Hepatocyte (in vitro differentiated cells): ENCODE data around the gene PRDM16. TPM values are rescaled to one million over a fixed set of nuclear protein-coding genes. Genes with fewer than 3 reads are reported as not detected.

Experiments used
- DNase-seq: peaks from one replicate; pipeline ENCODE4 v3.0.0-alpha.2; 2016; ENCODE audit warnings: low spot score
- H2AFZ ChIP-seq: fragments of 200-600 bp; sonication (generic); 2 replicates; pipeline ENCODE4 v1.6.0; 2016; ENCODE audit warnings: antibody characterized with exemption, mild to moderate bottlenecking
- H3K27ac ChIP-seq: fragments of 200-600 bp; sonication (generic); 2 replicates; pipeline ENCODE4 v1.5.1; 2016; ENCODE audit warnings: mild to moderate bottlenecking
- H3K27me3 ChIP-seq: fragments of 200-600 bp; sonication (generic); 2 replicates; pipeline ENCODE4 v1.6.1; 2016
- H3K36me3 ChIP-seq: fragments of 200-600 bp; sonication (generic); replicated peaks from 2 replicates; pipeline ENCODE4 v1.5.1; 2016; ENCODE audit warnings: low read depth; ENCODE audit not compliant: insufficient read depth
- H3K4me1 ChIP-seq: fragments of 200-600 bp; sonication (generic); 2 replicates; pipeline ENCODE4 v1.5.1; 2016; ENCODE audit warnings: mild to moderate bottlenecking, moderate library complexity; ENCODE audit not compliant: insufficient read depth
- H3K4me2 ChIP-seq: fragments of 200-600 bp; sonication (generic); 2 replicates; pipeline ENCODE4 v1.6.0; 2016
- H3K4me3 ChIP-seq: fragments of 200-600 bp; sonication (generic); 2 replicates; pipeline ENCODE4 v1.5.1; 2016; ENCODE audit warnings: mild to moderate bottlenecking
- H3K79me2 ChIP-seq: fragments of 200-600 bp; sonication (generic); 2 replicates; pipeline ENCODE4 v1.6.0; 2017; ENCODE audit warnings: mild to moderate bottlenecking
- H3K9me2 ChIP-seq: fragments of 200-600 bp; sonication (generic); replicated peaks from 2 replicates; pipeline ENCODE4 v1.6.0; 2017; ENCODE audit warnings: mild to moderate bottlenecking; ENCODE audit not compliant: insufficient read depth
- H3K9me3 ChIP-seq: fragments of 200-600 bp; sonication (generic); 2 replicates; pipeline ENCODE4 v1.5.1; 2016; ENCODE audit warnings: low read depth, mild to moderate bottlenecking
- H4K20me1 ChIP-seq: fragments of 200-600 bp; sonication (generic); 2 replicates; pipeline ENCODE4 v1.6.0; 2016; ENCODE audit warnings: mild to moderate bottlenecking; ENCODE audit not compliant: insufficient read depth, poor library complexity, severe bottlenecking
- EZH2 ChIP-seq: fragments of 200-600 bp; sonication (generic); IDR thresholded peaks from 2 replicates; pipeline ENCODE4 v1.6.1; 2016; ENCODE audit warnings: antibody characterized with exemption, mild to moderate bottlenecking, borderline replicate concordance
- EZH2phosphoT487 ChIP-seq: fragments of 200-600 bp; sonication (generic); IDR thresholded peaks from one replicate; pipeline ENCODE4 v1.6.1; 2018; ENCODE audit warnings: antibody characterized with exemption, mild to moderate bottlenecking, low read depth, moderate library complexity; ENCODE audit not compliant: unreplicated experiment, severe bottlenecking
- WGBS: methylation state at CpG from one replicate; pipeline ENCODE4 v1.1.6; 2016; ENCODE audit warnings: low lambda C conversion rate; ENCODE audit errors: missing lambda C conversion rate; 5-methylcytosine and 5-hydroxymethylcytosine counted together
- polyA plus RNA-seq: library from polyadenylated mRNA; unstranded; fragments of >200 nt; fragmentation: Nextera tagmentation; extraction: Ambion mirVana; gene quantifications from 2 replicates; pipeline ENCODE4 v1.2.1, GENCODE V29; 2016
- total RNA-seq: library from RNA; depleted of rRNA; stranded (reverse); fragments of >200 nt; gene quantifications from 2 replicates; pipeline ENCODE4 v1.2.3, GENCODE V29; 2014
- TF ChIP-seq, protein P1 (sequence below): fragments of 200-600 bp; sonication (generic); IDR thresholded peaks from 2 replicates; pipeline ENCODE4 v1.5.1; 2016; ENCODE audit warnings: antibody characterized with exemption, mild to moderate bottlenecking; ENCODE audit not compliant: poor library complexity

PRDM16 gene
- total and polyA plus RNA-seq, 2 experiments from 2014 or later, result 8.1 to 9.9 TPM

DNA sequence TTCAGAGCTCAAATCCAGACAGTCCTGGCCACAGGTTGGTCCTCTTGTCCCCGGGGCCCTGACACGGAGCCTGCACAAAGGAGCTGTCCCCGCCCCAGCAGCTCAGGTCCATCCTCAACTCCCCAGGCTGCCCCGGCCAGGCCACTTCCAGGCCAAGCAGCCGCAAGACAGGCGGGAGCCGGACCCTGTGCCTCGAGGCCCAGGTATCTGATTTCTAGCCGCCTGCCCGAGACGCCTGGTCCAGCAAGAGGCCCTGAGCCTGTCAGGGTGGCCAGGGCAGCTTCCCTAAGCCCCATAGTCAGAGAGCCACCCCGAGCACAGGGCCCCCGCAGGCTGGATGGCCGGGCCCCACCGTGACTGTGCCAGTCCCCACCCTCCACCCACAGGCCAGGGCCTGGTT is 165.3 kb downstream of the PRDM16 start:
- no peaks in the 10 kb centered on the region for H3K27me3 ChIP-seq
- no peaks in the 10 kb centered on the region for H3K79me2 ChIP-seq
- H3K4me1 ChIP-seq, result peaks cover 3% of the 10 kb centered on the region
- TF ChIP-seq EZH2 (no peak), EZH2phosphoT487 (no peak)
- TF ChIP-seq, protein P1, sequence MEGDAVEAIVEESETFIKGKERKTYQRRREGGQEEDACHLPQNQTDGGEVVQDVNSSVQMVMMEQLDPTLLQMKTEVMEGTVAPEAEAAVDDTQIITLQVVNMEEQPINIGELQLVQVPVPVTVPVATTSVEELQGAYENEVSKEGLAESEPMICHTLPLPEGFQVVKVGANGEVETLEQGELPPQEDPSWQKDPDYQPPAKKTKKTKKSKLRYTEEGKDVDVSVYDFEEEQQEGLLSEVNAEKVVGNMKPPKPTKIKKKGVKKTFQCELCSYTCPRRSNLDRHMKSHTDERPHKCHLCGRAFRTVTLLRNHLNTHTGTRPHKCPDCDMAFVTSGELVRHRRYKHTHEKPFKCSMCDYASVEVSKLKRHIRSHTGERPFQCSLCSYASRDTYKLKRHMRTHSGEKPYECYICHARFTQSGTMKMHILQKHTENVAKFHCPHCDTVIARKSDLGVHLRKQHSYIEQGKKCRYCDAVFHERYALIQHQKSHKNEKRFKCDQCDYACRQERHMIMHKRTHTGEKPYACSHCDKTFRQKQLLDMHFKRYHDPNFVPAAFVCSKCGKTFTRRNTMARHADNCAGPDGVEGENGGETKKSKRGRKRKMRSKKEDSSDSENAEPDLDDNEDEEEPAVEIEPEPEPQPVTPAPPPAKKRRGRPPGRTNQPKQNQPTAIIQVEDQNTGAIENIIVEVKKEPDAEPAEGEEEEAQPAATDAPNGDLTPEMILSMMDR, result no peak
- H3K4me2 ChIP-seq, result no peak overlapping the region
- WGBS, result 94% methylated on average over 15 of the region's 15 CpGs
- no peaks in the 10 kb centered on the region for H4K20me1 ChIP-seq
- H3K36me3 ChIP-seq, result no peaks in the 10 kb centered on the region
- no peak for DNase-seq
- no peak overlapping the region for H3K27ac ChIP-seq
- H2AFZ ChIP-seq, result no peak overlapping the region
- no peak overlapping the region for H3K4me3 ChIP-seq
- H3K9me3 ChIP-seq, result no peaks in the 10 kb centered on the region
- no peaks in the 10 kb centered on the region for H3K9me2 ChIP-seq

DNA sequence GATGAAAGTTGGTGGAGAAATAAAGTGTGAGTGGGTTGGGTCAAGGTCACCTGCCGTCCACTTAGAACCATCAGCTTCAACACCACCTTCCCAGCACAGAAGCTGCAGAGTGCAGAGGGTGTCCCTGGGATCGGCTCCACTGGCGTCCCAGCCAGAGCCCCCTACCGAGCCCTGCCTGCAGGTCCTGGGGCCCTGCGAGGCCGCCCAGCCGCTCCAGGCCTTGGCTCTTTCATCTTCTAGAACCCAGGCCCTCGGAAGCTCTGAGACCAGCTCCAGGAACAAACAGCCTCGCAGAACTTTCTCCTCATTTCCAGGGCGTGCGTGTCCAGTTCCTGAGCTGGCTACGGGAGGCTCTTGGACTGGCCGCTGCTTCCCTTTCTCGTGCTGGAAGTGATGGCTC is 166.0 kb downstream of the PRDM16 start:
- 97% methylated on average over 14 of the region's 14 CpGs for WGBS
- H2AFZ ChIP-seq, result no peak overlapping the region
- no peak for TF ChIP-seq EZH2phosphoT487
- TF ChIP-seq, protein P1, result no peak
- TF ChIP-seq EZH2, result no peak
- no peak overlapping the region for H3K4me3 ChIP-seq
- no peaks in the 10 kb centered on the region for H3K79me2 ChIP-seq
- H3K9me2 ChIP-seq, result no peaks in the 10 kb centered on the region
- no peak overlapping the region for H3K4me2 ChIP-seq
- no peaks in the 10 kb centered on the region for H3K27me3 ChIP-seq
- H3K9me3 ChIP-seq, result no peaks in the 10 kb centered on the region
- no peaks in the 10 kb centered on the region for H4K20me1 ChIP-seq
- H3K4me1 ChIP-seq, result peaks cover 3% of the 10 kb centered on the region
- DNase-seq, result no peak
- no peak overlapping the region for H3K27ac ChIP-seq
- H3K36me3 ChIP-seq, result no peaks in the 10 kb centered on the region

- Histone ChIP-seq H3K4me2 (no peak overlapping the region), H3K4me1 (peaks cover 3% of the 10 kb centered on the region), H4K20me1 (no peaks in the 10 kb centered on the region), H3K79me2 (no peaks in the 10 kb centered on the region), H3K36me3 (no peaks in the 10 kb centered on the region), H3K4me3 (no peak overlapping the region), H3K27ac (no peak overlapping the region), H3K9me2 (no peaks in the 10 kb centered on the region), H2AFZ (no peak overlapping the region), H3K9me3 (no peaks in the 10 kb centered on the region), H3K27me3 (no peaks in the 10 kb centered on the region)
- TF ChIP-seq, protein P1, result no peak
- TF ChIP-seq EZH2, result no peak
- TF ChIP-seq EZH2phosphoT487, result no peak
- DNase-seq, result no peak
- WGBS, result 95% methylated on average over 13 of the region's 15 CpGs
Observed at GRCh38 chr1:3235496-3235895, 166.5 kb downstream of the PRDM16 start.

GRCh38 chr1:3236361-3236760 is 167.4 kb downstream of the PRDM16 start:
- H4K20me1 ChIP-seq, result no peaks in the 10 kb centered on the region
- peaks cover 3% of the 10 kb centered on the region for H3K4me1 ChIP-seq
- H3K4me2 ChIP-seq, result no peak overlapping the region
- no peaks in the 10 kb centered on the region for H3K36me3 ChIP-seq
- no peaks in the 10 kb centered on the region for H3K27me3 ChIP-seq
- TF ChIP-seq, protein P1, result no peak
- TF ChIP-seq EZH2 (no peak), EZH2phosphoT487 (no peak)
- no peak overlapping the region for H3K4me3 ChIP-seq
- WGBS, result 91% methylated on average over 9 of the region's 9 CpGs
- no peaks in the 10 kb centered on the region for H3K9me3 ChIP-seq
- H3K79me2 ChIP-seq, result no peaks in the 10 kb centered on the region
- H3K9me2 ChIP-seq, result no peaks in the 10 kb centered on the region
- no peak overlapping the region for H2AFZ ChIP-seq
- no peak for DNase-seq
- H3K27ac ChIP-seq, result no peak overlapping the region
